ENCODE results near the gene SLC5A5. TPM values are rescaled to one million over a fixed set of nuclear protein-coding genes. Genes with fewer than 3 reads are reported as not detected.

Gene SLC5A5
- total RNA-seq, 4 donors from 2014 or later = 0.18 to 0.19 TPM; not detected in 2

- Histone ChIP-seq H3K36me3 (no peaks in the 10 kb centered on the region), H3K27me3 (no peaks in the 10 kb centered on the region), H3K4me1 (peaks cover 0 to 24% (median 9%) of the 10 kb centered on the region in 3 donors), H3K4me3 (no peak overlapping the region), H3K27ac (no peak overlapping the region), H3K9me3 (no peaks in the 10 kb centered on the region)
- TF ChIP-seq CTCF (IDR thresholded peaks at IDR 0.05) = peak; percentile 92 to 99 (median 96)
- no peak for TF ChIP-seq POLR2A (IDR thresholded peaks at IDR 0.05)
- 12 to 14% methylated on average over 26 of the region's 29 CpGs for WGBS, 2 donors
- DNase-seq = no peak
- intact Hi-C loops (cut with DNase I) = no loop called here
These were observed 16.2 kb upstream of the SLC5A5 start for GRCh38 chr19:17855280-17856152.

- intact Hi-C loops (cut with DNase I) = no loop called here
- Histone ChIP-seq H3K27me3 (no peaks in the 10 kb centered on the region), H3K36me3 (peaks cover 25 to 41% (median 32%) of the 10 kb centered on the region in 3 donors), H3K4me3 (peak within 1 kb of the TSS; percentile 83 to 94 (median 89)), H3K9me3 (no peaks in the 10 kb centered on the region), H3K4me1 (peaks cover 26 to 55% (median 45%) of the 10 kb centered on the region in 3 donors), H3K27ac (peak within 1 kb of the TSS; percentile 88 to 95 (median 93))
- 0% methylated on average over 13 to 25 of the region's 80 CpGs for WGBS, 2 donors
- peak; percentile 73 to 98 (median 86) for TF ChIP-seq CTCF (IDR thresholded peaks at IDR 0.05)
- peak in 3 of 4 donors; percentile 93 to 97 (median 95) for TF ChIP-seq POLR2A (IDR thresholded peaks at IDR 0.05)
- DNase-seq = peak; percentile 98
These were observed 12.0 kb upstream of the SLC5A5 start, which contains the start of gene RPL18A for GRCh38 chr19:17859533-17860330. Gene RPL18A (plus strand): TSS chr19:17859910. CDS start chr19:17859957, 47 bp downstream.

GRCh38 chr19:17860331-17860992 lies 11.3 kb upstream of the SLC5A5 start:
- H3K27ac ChIP-seq = peak overlapping the region; percentile 88 to 95 (median 93)
- H3K9me3 ChIP-seq = no peaks in the 10 kb centered on the region
- H3K27me3 ChIP-seq = no peaks in the 10 kb centered on the region
- peaks cover 26 to 55% (median 45%) of the 10 kb centered on the region in 3 donors for H3K4me1 ChIP-seq
- WGBS, 2 donors = 0 to 3% methylated on average over 14 to 15 of the region's 22 CpGs
- peaks cover 25 to 48% (median 33%) of the 10 kb centered on the region in 3 donors for H3K36me3 ChIP-seq
- no peak for DNase-seq
- intact Hi-C loops (cut with DNase I) = no loop called here
- peak overlapping the region; percentile 83 to 94 (median 89) for H3K4me3 ChIP-seq
- TF ChIP-seq CTCF (IDR thresholded peaks at IDR 0.05) = no peak
- no peak for TF ChIP-seq POLR2A (IDR thresholded peaks at IDR 0.05)

- TF ChIP-seq CTCF (IDR thresholded peaks at IDR 0.05) (no peak), POLR2A (IDR thresholded peaks at IDR 0.05) (no peak)
- H3K27me3 ChIP-seq = no peaks in the 10 kb centered on the region
- no peaks in the 10 kb centered on the region for H3K9me3 ChIP-seq
- 11 to 18% methylated on average over 6 to 7 of the region's 7 CpGs for WGBS, 2 donors
- no peak for DNase-seq
- peak overlapping the region; percentile 83 to 94 (median 89) for H3K4me3 ChIP-seq
- H3K36me3 ChIP-seq = peaks cover 25 to 52% (median 33%) of the 10 kb centered on the region in 3 donors
- intact Hi-C loops (cut with DNase I) = no loop called here
- H3K27ac ChIP-seq = peak overlapping the region; percentile 88 to 95 (median 93)
- H3K4me1 ChIP-seq = peaks cover 26 to 57% (median 48%) of the 10 kb centered on the region in 3 donors
These were observed 10.8 kb upstream of the SLC5A5 start for GRCh38 chr19:17860993-17861360.
